K562 (cell line): ENCODE measurements around the gene SERPINE2. TPM values are rescaled to one million over a fixed set of nuclear protein-coding genes. Genes with fewer than 3 reads are reported as not detected.

Experiments used
- ATAC-seq: fragments of 200-7000 bp; cut with Tn5 transposase; 3 replicates; pipeline ENCODE4 v1.9.1; 2020; ENCODE audit warnings: moderate library complexity
- BruUV-seq: library from RNA; stranded (reverse); fragments of 400-500 nt; replicated peaks from 2 replicates; lab custom pipeline; 2021; lab: Mats Ljungman, UMichigan
- CTCF ChIA-PET: fragments of 300-600 bp; formaldehyde crosslinking; extraction: SDS; loops from one replicate; lab custom pipeline; 2021; ENCODE audit warnings: low intra/inter-chr PET ratio; lab: Yijun Ruan, JAX
- POLR2A ChIA-PET: fragments of 300-600, 350-650 bp; sonication (Branson Sonifier 250); formaldehyde crosslinking; extraction: SDS; loops from one replicate; lab custom pipeline; 2021; ENCODE audit warnings: antibody characterized with exemption, inconsistent platforms; lab: Yijun Ruan, JAX
- DNase-seq, 4 experiments: peaks; one replicate each; pipeline versions ENCODE4 v3.0.0 to v3.0.0-alpha.2; 2011 to 2018; ENCODE audit warnings: low spot score in 3 of 4, mixed read lengths in 3 of 4; ENCODE audit errors: extremely low read depth in 1 of 4
- FAIRE-seq: peaks from 2 replicates; lab custom pipeline; 2011; peaks lifted over from hg19 to GRCh38; lab: Jason Lieb, UNC
- H2AFZ ChIP-seq: 2 replicates; pipeline ENCODE4 v1.6.0; 2011; ENCODE audit warnings: low read depth, low read length, control low read depth, inconsistent platforms
- H3K27ac ChIP-seq: fragments of 200-600 bp; 3 replicates; pipeline ENCODE4 v1.8.0; 2011; ENCODE audit warnings: low read depth, mild to moderate bottlenecking, control low read depth, inconsistent platforms, low read length, moderate library complexity, mixed read lengths; ENCODE audit errors: extremely low read depth
- H3K27me3 ChIP-seq, 2 experiments: fragments of 300-600 bp in 1 of 2; 2 replicates in 1 of 2; 3 replicates in 1 of 2; pipeline versions ENCODE4 v1.6.0 to v1.8.0; 2011; ENCODE audit warnings: inconsistent platforms in 2 of 2, low read length in 2 of 2, mild to moderate bottlenecking in 1 of 2, mixed read lengths in 1 of 2, moderate library complexity in 1 of 2; ENCODE audit not compliant: control insufficient read depth in 2 of 2, insufficient read depth in 2 of 2
- H3K36me3 ChIP-seq: fragments of 300-600 bp; 3 replicates; pipeline ENCODE4 v1.8.0; 2011; ENCODE audit warnings: mild to moderate bottlenecking, low read length, inconsistent platforms; ENCODE audit not compliant: control insufficient read depth, insufficient read depth
- H3K4me1 ChIP-seq, 2 experiments: fragments of 200-600 bp in 1 of 2; replicated peaks in 1 of 2; 2 replicates in 1 of 2; 3 replicates in 1 of 2; pipeline versions ENCODE4 v1.5.1 to v1.8.0; 2011; ENCODE audit warnings: inconsistent platforms in 2 of 2, low read length in 2 of 2, mild to moderate bottlenecking in 1 of 2, mixed read lengths in 1 of 2, moderate library complexity in 1 of 2; ENCODE audit not compliant: control insufficient read depth in 2 of 2, insufficient read depth in 2 of 2
- H3K4me2 ChIP-seq: 2 replicates; pipeline ENCODE4 v1.6.1; 2011; ENCODE audit warnings: low read length, control low read depth, inconsistent platforms, mixed read lengths; ENCODE audit not compliant: insufficient read depth
- H3K4me3 ChIP-seq: fragments of 200-600 bp; sonication (generic), shearing (Covaris generic); 2 replicates; pipeline ENCODE4 v1.5.1; 2016; ENCODE audit warnings: control low read depth, inconsistent platforms
- H3K79me2 ChIP-seq: fragments of 200-600 bp; 3 replicates; pipeline ENCODE4 v1.8.0; 2011; ENCODE audit warnings: low read length, inconsistent platforms; ENCODE audit not compliant: control insufficient read depth, insufficient read depth
- H3K9ac ChIP-seq, 2 experiments: 2 replicates each; pipeline versions ENCODE4 v1.6.0 to v1.6.1; 2011; ENCODE audit warnings: low read depth in 2 of 2, low read length in 2 of 2, control low read depth in 1 of 2, inconsistent platforms in 1 of 2, mild to moderate bottlenecking in 1 of 2, mixed read lengths in 1 of 2; ENCODE audit not compliant: insufficient read depth in 1 of 2
- H3K9me1 ChIP-seq: one replicate; pipeline ENCODE4 v1.6.0; 2011; ENCODE audit warnings: inconsistent platforms, mild to moderate bottlenecking, low read length, moderate library complexity; ENCODE audit not compliant: control insufficient read depth, insufficient read depth
- H3K9me3 ChIP-seq: replicated peaks from 2 replicates; pipeline ENCODE4 v1.5.1; 2011; ENCODE audit warnings: low read depth, low read length, inconsistent platforms; ENCODE audit not compliant: control insufficient read depth, insufficient read depth
- H4K20me1 ChIP-seq: replicated peaks from 2 replicates; pipeline ENCODE4 v1.6.1; 2011; ENCODE audit warnings: low read length, inconsistent platforms, mixed read lengths; ENCODE audit not compliant: control insufficient read depth, insufficient read depth
- ELK3 ChIP-seq: fragments of 450-650 bp; formaldehyde crosslinking; IDR thresholded peaks from 2 replicates; pipeline ENCODE4 v1.4.0; 2020; ENCODE audit warnings: mild to moderate bottlenecking
- MTF1 ChIP-seq: fragments of 250-450 bp; sonication (Bioruptor Pico); IDR thresholded peaks from 2 replicates; pipeline ENCODE4 v1.9.0; 2021; ENCODE audit warnings: moderate library complexity, mild to moderate bottlenecking, inconsistent platforms, borderline replicate concordance
- NKRF ChIP-seq: fragments of 450-650 bp; IDR thresholded peaks from 2 replicates; pipeline ENCODE4 v1.6.1; 2016; ENCODE audit warnings: borderline replicate concordance
- RBFOX2 ChIP-seq: fragments of 200-400 bp; formaldehyde crosslinking; IDR thresholded peaks from 2 replicates; pipeline ENCODE4 v1.6.1; 2017; ENCODE audit warnings: low read depth, mild to moderate bottlenecking, low read length, moderate library complexity
- RERE ChIP-seq: sonication (generic); formaldehyde crosslinking; IDR thresholded peaks from 2 replicates; pipeline ENCODE4 v1.8.0; 2023; ENCODE audit warnings: missing genetic modification reagents, mild to moderate bottlenecking, borderline replicate concordance
- RUNX1 ChIP-seq: sonication (generic); IDR thresholded peaks from 2 replicates; pipeline ENCODE4 v1.6.1; 2016; ENCODE audit warnings: antibody characterized with exemption, low read depth
- SIRT6 ChIP-seq: IDR thresholded peaks from one replicate; pipeline ENCODE4 v1.6.1; 2012; ENCODE audit warnings: low read depth, mild to moderate bottlenecking, control low read depth, inconsistent platforms, low read length, moderate library complexity
- SMARCB1 ChIP-seq: IDR thresholded peaks from 2 replicates; pipeline ENCODE4 v1.6.1; 2011; ENCODE audit warnings: improper control_type of control experiment, low read depth; ENCODE audit not compliant: insufficient read length
- ZBTB9 ChIP-seq: fragments of 450-650 bp; formaldehyde crosslinking; IDR thresholded peaks from 2 replicates; pipeline ENCODE4 v1.4.0; 2020; ENCODE audit warnings: mild to moderate bottlenecking, moderate library complexity
- ZNF274 ChIP-seq: IDR thresholded peaks from 2 replicates; pipeline ENCODE4 v1.6.1; 2011; ENCODE audit warnings: low read depth, mild to moderate bottlenecking, low read length, moderate library complexity, borderline replicate concordance
- ZNF584 ChIP-seq: fragments of 200-800 bp; sonication (Bioruptor generic); IDR thresholded peaks from 2 replicates; pipeline ENCODE4 v1.6.1; 2016; ENCODE audit warnings: low read depth, mild to moderate bottlenecking, missing genetic modification characterization, missing compliant biosample characterization
- WGBS: fragments of 100-300 bp; shearing (Covaris generic); methylation state at CpG from one replicate; pipeline ENCODE4 v1.1.6; 2016; ENCODE audit warnings: low coverage, mixed read lengths; ENCODE audit not compliant: insufficient coverage; ENCODE audit errors: missing lambda C conversion rate; 5-methylcytosine and 5-hydroxymethylcytosine counted together
- in situ Hi-C: fragments of 300-500 bp; cut with MboI; formaldehyde crosslinking; loops from 4 replicates; pipeline ENCODE4 v1.15.0; 2018; ENCODE audit warnings: inconsistent platforms, mixed read lengths
- intact Hi-C: fragments of 100-400 bp; cut with micrococcal nuclease; formaldehyde crosslinking; loops from 2 replicates; pipeline ENCODE4 v1.14.2; 2022
- polyA plus RNA-seq, 8 experiments: library from polyadenylated mRNA; depleted of rRNA in 4 of 8; stranded (reverse) in 5 of 8; unstranded in 3 of 8; fragments of >200 nt; fragmentation: Nextera tagmentation in 2 of 8; fragmentation: Illumina TruSeq in 1 of 8; extraction: Ambion mirVana in 2 of 8; extraction: Trizol in 1 of 8; gene quantifications; 2 replicates each; pipeline versions ENCODE4 v1.2.1 to v1.2.3, GENCODE V29; 2011 to 2014; ENCODE audit warnings: inconsistent platforms in 1 of 8, missing spikeins in 1 of 8
- total RNA-seq, 7 experiments: library from RNA; depleted of rRNA in 6 of 7; stranded (reverse); fragments of >200 nt in 6 of 7; fragmentation: Illumina TruSeq in 2 of 7; extraction: Trizol in 2 of 7; gene quantifications; 2 replicates each; pipeline versions ENCODE4 v1.2.1 to v1.2.3, GENCODE V29; 2011 to 2021; ENCODE audit warnings: low replicate concordance in 1 of 7

The SERPINE2 gene
- total and polyA plus RNA-seq, 9 of the 15 experiments (the other 6 are each of a cell fraction or from before 2014, with no cell fraction given), result 0.03 to 0.16 (median 0.13) TPM; not detected in 6

DNA sequence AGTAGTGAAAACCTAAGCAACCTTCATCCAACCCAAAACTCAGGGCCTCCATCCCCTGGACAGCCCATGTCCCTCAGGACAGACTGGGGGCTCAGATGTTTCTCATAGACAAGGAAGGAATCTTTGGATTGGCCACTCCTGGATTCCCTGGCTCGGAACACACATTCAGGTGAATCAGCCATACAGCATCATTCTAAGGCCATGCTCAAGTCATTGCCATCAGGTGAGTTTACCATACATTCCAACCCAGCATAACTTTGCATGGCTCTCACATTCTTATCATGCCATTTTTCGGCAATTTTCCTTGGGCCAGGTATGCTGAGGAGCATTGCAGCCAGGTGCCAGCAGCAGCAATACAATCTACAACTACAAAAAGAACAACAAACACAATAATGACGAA is 34.6 kb upstream of the SERPINE2 start:
- intact Hi-C loops, result no loop called here
- in situ Hi-C loops, result no loop called here
- BruUV-seq, result no TSS peak

More for the DNA sequence above, 34.6 kb upstream of the SERPINE2 start:
- H2AFZ ChIP-seq, result no peak overlapping the region
- H3K27me3 ChIP-seq, result peaks cover 0 to under 1% of the 10 kb centered on the region in 2 experiments; a peak in 1 of 5 replicates
- no peaks in the 10 kb centered on the region for H3K9me3 ChIP-seq
- H3K36me3 ChIP-seq, result no peaks in the 10 kb centered on the region
- H4K20me1 ChIP-seq, result no peaks in the 10 kb centered on the region
- ChIA-PET CTCF (no interaction called here), POLR2A (no interaction called here)
- no peak overlapping the region for H3K4me3 ChIP-seq
- ATAC-seq (no peak), DNase-seq (no peak), FAIRE-seq (no peak)
- no peak overlapping the region for H3K4me2 ChIP-seq
- H3K9ac ChIP-seq, result no peak overlapping the region
- WGBS, result 0% methylated on average over 2 of the region's 3 CpGs
- no peak overlapping the region for H3K27ac ChIP-seq
- H3K79me2 ChIP-seq, result no peaks in the 10 kb centered on the region
- TF ChIP-seq RERE (CRISPR knock-in tag), result no peak
- TF ChIP-seq MTF1 (CRISPR knock-in tag), result no peak
- TF ChIP-seq ZNF584 (CRISPR knock-in tag), result no peak
- TF ChIP-seq RBFOX2, result no peak
- TF ChIP-seq RUNX1, result no peak
- no peak for TF ChIP-seq NKRF
- TF ChIP-seq SMARCB1, result no peak
- TF ChIP-seq ELK3 (CRISPR knock-in tag), result no peak
- TF ChIP-seq SIRT6, result no peak
- TF ChIP-seq ZNF274, result no peak
- TF ChIP-seq ZBTB9, result no peak
- H3K4me1 ChIP-seq, result no peaks in the 10 kb centered on the region
- H3K9me1 ChIP-seq, result no peaks in the 10 kb centered on the region
